OCI-LY3 (cell line): ENCODE measurements around the gene MB21D2.

Source experiments
- CTCF ChIP-seq: fragments of 200-600, 300-600 bp; sonication (generic); IDR thresholded peaks from 2 replicates; pipeline ENCODE4 v1.5.1; 2014; ENCODE audit warnings: antibody characterized with exemption, low read length, low read depth
- EZH2phosphoT487 ChIP-seq: fragments of 200-600 bp; shearing (Covaris generic); IDR thresholded peaks from 2 replicates; pipeline ENCODE4 v1.6.1; 2018; ENCODE audit warnings: antibody characterized with exemption, mixed run types, low read depth

DNA sequence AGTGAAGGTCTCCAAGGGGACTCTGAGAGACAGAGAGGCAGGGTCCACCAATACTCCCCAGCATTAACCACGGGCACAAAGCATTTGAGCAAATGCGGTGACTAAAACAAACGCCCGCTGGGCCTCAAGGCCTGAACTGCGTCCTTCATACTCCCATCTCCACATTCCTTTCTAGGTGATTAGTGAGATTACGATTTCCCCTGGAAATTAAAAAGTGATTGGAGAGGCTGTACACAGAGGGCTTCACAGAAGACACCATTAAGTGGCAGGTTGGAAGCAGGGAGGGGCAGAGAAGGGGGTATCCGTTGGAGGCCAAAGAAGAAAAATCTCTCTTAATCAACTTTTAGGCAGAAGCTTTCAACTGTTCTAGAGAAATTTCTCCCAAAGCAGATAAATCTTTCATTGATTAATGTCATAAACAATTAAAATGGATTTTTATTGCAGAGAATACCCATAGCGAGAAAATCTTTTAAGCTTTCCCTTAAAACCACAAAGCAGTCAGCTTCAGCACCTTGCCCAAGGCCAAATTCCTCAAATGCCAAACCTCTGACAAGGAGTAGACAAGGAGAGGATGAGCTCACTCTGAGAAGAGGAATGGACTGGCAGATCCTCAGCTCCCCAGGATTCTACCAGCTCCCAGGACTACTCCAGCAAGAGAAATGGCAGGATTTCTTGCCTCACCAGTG, 38.2 kb downstream of the MB21D2 start:
- TF ChIP-seq CTCF (no peak), EZH2phosphoT487 (no peak)
